Left kidney (tissue), 8 donors: ENCODE data around the gene GAGE12J. TPM values are rescaled to one million over a fixed set of nuclear protein-coding genes. Genes with fewer than 3 reads are reported as not detected.
A peak's percentile ranks its signal among the peaks of the same experiment; 100 is the strongest.
"Not testable (repeated sequence)": the region's sequence is repeated elsewhere in the genome, so short reads cannot be mapped to it uniquely, and the experiment has no call there.

Experiments used
- DNase-seq: peaks from one replicate; pipeline ENCODE4 v3.0.0-alpha.2; 2013
- long read RNA-seq, 8 donors: transcript quantifications; one replicate each; lab custom pipeline, GENCODE V29; 2026
- polyA plus RNA-seq: library from polyadenylated mRNA; unstranded; fragments of 120-200 nt; gene quantifications from one replicate; pipeline ENCODE4 v1.2.1, GENCODE V29; 2013; ENCODE audit not compliant: insufficient read length

The GAGE12J gene, protein sequence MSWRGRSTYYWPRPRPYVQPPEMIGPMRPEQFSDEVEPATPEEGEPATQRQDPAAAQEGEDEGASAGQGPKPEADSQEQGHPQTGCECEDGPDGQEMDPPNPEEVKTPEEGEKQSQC
- polyA plus RNA-seq = not detected
- long read RNA-seq, donor 1 = 0 reads
- long read RNA-seq, donor 2 = 0 reads
- long read RNA-seq, donor 3 = 0 reads
- long read RNA-seq, donor 4 = 0 reads
- long read RNA-seq, donor 5 = 0 reads
- long read RNA-seq, donor 6 = 0 reads
- long read RNA-seq, donor 7 = 0 reads
- long read RNA-seq, donor 8 = 0 reads

DNA sequence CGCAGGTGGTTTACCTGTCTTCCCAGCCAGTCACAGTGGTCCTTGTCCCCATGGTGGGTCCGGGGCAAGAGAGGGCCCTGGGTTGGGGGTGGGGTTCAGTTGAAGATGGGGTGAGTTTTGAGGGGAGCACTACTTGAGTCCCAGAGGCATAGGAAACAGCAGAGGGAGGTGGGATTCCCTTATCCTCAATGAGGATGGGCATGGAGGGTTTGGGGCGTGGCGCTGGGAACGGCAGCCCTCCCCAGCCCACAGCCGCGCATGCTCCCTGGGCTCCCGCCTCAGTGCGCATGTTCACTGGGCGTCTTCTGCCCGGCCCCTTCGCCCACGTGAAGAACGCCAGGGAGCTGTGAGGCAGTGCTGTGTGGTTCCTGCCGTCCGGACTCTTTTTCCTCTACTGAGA lies at the start of gene GAGE12J:
Gene GAGE12J (plus strand): TSS at position 301 of the 400 bp plus-strand sequence. CDS start 1,157 bp downstream, outside the sequence.
- not testable (repeated sequence) for DNase-seq

DNA sequence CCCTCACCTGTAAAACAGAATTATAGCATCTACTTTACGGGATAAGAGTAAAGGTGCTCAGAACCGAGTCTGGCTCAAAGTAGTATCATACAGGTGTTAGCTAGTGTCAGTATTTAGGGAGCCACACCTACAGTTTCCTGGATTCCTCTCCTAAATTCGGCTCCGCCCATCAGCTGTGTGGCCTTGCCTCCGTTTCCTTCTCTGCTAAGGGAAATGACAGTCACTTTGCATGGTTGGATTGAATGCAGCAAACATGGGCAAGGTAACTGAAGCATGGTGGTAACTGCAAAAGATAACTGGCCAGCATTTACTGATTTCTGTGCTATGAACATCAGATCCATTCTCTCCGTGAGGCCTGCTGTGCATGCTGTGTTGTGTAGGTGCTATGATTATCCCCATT lies 49.4 kb upstream of the GAGE12J start:
- DNase-seq = no peak

DNA sequence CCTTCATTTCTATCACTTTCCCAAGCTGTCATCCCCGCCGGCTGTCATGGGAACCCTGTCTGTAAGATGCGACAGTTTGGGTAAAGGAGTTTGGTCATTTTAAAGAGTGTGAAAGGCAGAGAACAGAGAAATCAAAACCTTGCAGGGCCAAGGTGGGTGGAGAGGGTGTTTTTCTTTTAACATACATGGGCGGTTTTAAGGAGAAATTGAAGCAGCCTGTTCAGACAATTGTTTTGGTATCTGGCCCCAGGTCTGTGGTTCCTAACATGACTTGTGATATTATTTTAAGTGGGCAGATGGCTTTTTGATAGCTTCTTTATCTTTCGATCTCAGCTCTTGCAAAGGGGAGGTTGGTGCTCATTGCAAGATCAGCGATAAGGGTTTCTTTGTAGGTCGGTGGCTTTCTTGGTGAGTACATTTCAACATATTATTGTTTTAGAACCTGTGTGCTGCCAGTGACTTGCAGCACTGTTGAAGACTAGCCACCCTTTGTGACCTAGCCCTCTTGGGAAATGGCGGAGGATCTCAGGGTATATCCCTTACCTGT lies 48.6 kb upstream of the GAGE12J start:
- no peak for DNase-seq

DNA sequence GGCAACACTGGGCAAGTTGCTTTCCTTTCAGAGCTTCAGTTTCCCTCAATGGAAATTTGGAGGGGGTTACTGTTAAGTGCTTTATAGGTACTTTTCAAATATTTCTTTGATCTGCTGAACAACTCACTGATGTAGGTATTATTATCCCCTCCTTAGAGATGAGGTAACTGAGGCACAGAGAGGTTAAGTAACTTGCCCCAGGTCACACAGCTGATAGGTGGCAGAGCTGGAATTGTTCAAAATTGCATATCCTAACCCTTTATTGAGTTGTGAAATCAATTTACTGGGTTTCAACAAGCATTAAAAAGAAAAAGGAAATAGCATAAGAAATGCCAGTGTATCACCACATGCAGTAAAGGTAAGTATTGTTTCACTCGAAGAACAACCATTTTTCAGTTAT lies 45.6 kb upstream of the GAGE12J start:
- DNase-seq = no peak

DNA sequence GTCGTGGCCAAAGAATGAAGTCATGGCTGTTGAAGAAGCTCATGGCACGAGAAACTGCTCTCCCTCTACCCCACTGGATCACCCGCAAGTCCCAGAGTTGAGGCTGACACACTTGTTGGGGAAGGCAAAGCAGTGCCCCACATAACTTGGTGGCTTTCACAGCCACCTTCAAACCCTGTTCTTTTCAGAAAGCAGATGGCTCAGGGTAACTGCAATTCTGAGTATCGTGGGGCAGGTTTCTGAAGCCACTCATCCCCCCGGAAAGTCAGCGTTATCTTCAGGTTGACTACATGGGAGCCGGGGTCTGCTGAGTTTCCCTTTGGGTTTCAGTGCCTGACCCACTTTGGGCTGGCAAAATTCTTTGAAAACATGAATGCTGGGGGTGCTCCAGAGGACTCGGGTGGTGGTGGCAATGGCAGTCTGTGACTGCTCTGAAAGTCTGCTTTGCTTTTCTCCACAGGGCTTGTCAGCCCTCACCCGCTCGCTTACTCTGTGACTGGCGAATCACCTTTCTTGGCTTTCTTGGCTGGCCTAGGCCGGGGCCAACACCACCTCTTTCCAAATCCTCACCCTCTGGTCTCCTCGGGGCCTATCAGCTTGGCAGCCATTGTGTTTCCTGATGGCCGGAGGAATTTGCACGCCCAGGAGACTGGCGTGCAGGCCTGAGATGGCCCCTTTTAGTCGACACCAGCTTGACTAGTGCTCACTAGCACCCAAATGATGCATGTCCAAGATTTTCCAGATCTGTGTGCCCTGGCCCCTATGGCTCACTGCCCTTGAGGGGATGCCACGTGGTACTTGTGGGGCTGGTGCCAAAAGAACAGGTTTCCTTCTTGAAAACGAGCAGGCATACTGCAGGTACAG lies 44.9 kb upstream of the GAGE12J start:
- DNase-seq = no peak

DNA sequence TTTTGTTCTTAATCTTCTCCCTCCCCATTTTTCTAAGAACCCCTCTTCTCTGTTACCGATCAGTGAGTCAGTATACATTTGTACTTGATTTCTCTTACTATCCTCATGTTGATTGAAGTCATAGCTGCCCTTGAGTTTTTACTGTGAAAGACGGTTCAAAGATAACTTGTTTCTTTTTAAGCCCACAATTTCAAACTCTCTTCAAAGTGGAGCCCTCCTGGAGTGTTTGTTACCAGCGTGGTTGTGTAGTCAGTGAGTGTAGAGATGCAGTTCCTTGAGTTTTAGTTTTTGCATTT lies 44.4 kb upstream of the GAGE12J start:
- DNase-seq = no peak

DNA sequence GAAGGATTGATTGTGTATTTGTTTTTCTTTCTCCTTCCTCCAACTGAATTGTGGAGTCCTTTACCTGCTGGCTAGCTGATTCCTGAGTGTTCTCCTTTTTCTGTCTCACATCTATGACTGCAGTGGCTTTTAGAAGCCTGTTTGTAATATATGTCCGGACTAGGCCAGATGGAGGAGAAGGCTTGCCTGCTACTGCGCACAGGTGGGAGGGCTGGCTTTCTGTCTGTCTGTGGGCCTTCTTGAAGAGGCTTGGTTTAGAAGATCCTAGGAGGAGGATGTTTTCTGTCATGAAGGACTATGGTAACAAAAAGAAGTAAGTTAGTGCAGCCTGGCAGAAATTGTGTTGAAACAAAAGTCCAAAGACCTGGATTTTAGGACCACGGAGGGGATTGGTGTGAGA lies 43.8 kb upstream of the GAGE12J start:
- no peak for DNase-seq

DNA sequence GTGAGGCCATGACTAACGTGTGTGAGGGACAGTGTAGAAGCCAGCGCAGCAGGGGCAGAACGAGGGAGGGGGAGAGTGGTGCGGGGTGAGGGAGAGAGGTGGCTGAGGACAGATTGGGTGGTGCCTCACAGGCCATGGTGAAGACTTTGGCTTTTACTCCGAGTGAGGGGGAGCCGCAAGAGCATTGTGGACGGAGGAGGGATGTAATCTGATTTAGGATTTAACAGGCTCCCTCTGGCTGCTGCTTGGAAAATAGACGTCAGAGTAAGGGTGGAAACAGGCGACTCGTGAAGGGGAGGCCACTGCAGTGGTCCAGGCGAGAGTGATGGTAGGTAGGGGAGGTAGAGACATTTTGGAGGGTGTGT lies 39.2 kb upstream of the GAGE12J start:
- DNase-seq = peak; percentile 33

DNA sequence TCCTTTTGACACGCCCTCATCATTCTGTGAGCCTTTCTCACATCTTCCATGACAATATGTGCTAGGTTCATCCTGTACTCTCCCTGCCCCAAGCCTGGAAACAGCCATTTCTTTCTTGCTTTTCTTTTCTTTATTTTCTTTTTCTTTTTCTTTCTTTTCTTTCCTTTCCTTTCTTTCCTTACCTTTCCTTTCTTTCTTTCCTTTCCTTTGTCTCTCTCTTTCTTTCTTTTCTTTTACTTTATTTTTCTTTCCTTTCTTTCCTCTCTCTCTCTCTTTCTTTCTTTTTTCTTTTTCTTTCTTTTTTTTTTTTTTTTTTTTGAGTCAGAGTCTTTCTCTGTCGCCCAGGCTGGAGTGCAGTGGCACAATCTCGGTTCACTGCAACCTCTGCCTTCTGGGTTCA lies 37.6 kb upstream of the GAGE12J start:
- no peak for DNase-seq

DNA sequence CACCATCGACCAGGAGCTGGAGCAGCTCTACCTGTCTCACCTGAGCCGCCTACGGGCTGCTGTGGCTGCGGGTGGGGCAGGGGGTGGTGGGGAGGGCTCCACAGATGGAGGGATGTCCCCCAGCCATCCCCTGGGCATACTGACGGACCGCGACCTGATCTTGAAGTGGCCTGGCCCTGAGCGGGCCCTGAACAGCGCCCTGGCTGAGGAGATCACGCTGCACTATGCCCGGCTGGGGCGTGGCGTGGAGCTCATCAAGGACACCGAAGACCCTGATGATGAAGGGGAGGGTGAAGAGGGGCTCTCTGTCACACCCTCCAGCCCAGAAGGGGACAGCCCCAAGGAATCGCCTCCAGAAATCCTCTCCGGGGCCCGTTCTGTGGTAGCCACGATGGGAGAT lies 35.7 kb upstream of the GAGE12J start:
- no peak for DNase-seq

DNA sequence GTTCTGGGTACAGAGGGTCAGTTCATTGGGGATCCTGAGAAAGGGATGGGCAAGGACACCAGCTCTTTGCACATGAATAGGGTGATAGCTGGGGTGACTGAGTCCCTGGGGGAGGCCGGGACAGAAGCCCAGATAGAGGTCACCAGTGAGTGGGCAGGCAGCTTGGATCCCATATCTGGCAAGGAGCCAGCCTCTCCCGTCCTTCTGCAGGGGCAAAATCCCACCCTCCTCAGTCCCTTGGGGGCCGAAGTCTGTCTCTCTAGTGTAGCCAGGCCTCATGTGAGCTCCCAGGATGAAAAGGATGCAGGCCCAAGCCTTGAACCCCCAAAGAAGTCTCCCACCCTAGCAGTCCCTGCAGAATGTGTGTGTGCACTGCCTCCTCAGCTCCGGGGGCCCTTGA lies 35.3 kb upstream of the GAGE12J start:
- DNase-seq = no peak

DNA sequence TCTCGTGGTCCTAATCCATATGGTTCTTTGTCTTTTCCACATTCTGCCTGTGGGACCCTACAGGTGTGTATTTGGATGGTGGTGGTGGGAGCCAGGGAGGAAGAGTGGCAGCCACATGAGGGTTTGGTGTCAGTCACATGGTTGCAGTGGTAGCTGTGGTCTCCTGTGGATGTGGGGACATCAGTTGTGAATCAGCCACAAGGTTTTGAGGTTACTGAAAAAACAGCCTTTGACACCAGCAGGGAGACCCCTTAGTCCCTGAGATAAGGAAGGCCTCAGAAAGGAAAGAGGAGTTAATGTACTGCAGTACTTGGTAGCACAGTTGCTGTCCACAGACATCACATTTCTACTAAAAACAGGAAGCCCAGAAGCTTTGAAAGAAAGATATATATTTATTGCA lies 34.2 kb upstream of the GAGE12J start:
- no peak for DNase-seq

DNA sequence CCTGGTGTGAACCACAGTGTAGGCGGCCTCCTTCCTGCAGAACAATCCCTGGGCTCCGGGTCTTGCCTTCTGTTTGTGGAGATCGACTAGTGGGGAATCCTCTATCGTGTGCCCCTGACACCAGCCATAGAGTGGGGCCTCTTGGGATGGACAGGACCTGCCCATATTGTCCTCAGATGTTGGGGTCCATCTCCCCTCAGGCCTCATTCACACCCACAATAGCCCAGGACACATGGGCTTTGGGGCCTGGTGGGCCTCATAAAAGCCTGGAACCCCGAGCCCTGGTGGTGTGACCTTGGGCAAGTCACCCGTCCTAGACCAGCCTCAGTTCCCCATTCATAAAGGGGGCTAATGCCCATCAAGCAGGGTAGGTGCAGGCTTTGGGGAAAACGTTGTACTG lies 31.6 kb upstream of the GAGE12J start:
- DNase-seq = no peak

DNA sequence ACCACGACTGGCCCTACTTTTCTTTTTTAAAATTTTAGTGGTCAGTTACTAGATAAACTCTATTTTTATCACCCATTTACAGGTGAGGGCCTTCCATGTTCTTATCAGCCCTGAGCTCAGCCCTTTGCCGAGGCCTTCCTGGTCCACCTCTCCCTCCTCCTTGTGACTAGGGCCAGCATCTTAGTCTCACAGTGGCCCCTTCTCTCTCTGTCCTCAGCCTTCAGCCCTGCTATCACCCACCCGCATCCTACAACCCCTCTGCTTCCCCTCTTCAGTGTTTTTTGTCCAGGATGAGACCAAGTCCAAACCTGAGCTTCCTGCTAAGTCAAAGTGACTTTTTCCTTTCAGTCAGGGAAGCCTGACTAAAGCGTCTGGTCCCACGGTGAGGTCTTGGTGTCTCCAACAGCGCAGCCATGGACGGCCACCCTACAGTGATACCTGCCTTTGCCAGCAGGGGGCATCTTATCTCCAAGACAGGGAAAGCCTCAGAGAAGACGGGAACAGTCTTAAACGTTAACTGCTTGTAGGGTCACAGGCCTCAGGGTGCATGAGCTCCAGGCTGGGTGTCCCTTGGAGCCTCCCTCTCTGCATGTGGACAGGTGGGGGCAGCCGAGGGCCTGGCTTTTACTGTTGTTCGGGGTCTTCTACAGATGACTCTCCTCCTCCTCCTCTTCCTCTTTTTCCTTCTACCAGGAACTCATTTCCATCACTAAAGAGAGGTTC lies 30.1 kb upstream of the GAGE12J start:
- peak; percentile 55 for DNase-seq

DNA sequence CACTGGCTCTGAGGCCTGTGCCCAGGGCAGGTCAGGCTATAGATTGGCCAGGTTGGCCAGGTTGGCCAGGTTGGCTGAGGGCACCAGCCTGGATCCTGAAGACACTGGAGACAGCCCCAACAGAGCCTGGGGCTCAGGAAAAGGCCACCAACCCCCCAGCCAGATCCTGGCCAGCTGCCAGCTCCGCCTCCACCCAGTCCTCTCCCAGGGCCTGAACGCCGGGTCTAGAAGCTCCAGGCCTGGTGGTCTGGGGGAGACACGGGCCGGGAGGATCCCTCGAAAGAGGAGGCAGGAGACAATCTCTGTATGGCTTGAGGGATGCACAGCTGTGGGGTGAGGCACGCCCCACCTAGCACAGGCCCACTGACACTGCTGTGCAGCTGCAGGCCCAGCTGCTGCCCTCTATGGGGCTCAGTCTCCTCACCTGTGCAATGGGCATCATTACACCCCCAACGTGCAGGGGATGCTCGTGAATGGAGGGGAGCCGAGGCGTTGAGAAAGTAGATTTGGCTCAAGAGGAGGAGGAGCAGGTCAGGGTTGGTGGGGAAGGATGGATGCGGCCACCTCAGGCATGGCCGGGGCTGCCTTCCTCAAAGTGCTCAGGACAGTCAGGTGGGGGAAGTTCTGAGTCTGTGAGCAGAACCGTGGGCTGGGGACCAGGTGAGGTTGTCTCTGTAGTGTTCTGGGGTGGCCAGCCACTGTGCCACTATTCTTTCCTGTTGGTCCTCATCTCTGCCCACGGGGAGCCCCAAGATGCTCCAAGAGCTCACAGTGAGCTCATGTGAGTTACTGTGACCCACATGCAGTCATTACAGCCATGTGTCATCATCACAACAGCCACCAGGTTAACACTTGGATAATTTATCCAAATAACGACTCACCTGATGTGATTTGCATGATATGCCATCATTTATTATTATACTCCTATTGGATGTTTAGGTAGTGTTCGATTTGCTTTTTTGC lies 29.2 kb upstream of the GAGE12J start:
- no peak for DNase-seq

DNA sequence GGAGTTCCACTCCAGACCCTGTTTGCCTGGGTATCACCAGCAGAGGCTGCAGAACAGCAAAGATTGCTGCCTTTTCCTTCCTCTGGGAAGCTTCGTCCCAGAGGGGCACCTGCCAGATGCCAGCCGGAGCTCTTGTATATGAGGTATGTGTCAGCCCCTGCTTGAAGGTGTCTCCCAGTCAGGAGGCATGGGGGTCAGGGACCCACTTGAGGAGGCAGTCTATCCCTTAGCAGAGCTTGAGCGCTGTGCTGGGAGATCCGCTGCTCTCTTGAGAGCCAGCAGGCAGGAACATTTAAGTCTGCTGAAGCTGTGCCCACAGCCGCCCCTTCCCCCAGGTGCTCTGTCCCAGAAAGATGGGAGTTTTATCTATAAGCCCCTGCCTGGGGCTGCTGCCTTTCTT lies 22.5 kb upstream of the GAGE12J start:
- not testable (repeated sequence) for DNase-seq

DNA sequence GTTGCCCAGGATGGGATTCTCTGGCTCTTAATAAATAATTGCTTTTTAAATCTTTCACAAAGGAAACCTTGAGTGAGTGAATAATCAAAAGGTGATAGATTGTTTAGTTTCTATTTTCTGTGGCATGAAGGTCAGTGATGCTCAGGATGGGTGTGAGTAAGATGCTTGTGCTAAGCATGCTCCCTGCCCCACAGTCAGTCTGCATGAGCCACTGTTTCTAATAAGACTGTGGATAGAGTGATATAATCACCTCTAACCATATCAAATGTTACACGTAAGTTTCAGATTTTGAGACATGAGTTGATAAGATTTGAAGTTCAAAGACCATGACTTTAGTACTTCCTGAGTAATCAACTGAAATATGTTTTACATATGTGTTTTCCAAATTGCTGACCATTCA lies 21.1 kb upstream of the GAGE12J start:
- no peak for DNase-seq

DNA sequence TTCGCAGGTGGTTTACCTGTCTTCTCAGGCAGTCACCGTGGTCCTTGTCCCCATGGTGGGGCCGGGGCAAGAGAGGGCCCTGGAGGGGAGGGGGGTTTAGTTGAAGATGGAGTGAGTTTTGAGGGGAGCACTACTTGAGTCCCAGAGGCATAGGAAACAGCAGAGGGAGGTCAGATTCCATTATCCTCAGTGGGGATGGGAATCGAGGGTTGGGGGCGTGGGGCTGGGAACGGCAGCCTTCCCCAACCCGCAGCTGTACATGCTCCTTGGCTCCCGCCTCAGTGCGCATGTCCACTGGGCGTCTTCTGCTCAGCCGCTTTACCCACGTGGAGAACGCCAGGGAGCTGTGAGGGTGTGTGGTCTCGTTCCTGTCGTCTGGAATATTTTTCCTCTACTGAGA lies 18.5 kb upstream of the GAGE12J start, which contains the start of gene GAGE10:
Gene GAGE10 (plus strand): TSS at position 301 of the 400 bp plus-strand sequence. CDS start 1,214 bp downstream, outside the sequence.
- no peak for DNase-seq

DNA sequence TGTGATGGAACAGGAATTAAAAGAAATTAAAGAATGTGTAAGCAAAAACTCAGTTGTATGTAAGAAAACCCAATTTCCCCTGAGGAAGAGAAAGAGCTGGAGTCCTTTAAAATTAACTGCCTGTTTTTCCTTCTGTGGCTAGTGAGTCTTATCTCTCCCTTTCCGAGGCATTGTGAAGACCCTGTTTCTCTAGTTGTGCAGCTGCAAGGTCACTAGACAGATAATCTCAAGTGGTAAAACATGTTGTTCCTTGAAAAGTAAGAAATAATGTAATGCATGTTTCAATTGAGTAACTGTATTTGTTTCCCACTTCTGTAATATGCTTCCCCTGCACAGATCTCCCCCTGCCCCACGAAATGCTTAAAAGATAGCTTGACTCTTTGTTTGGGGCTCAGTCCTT lies 14.1 kb upstream of the GAGE12J start:
- DNase-seq = not testable (repeated sequence)

DNA sequence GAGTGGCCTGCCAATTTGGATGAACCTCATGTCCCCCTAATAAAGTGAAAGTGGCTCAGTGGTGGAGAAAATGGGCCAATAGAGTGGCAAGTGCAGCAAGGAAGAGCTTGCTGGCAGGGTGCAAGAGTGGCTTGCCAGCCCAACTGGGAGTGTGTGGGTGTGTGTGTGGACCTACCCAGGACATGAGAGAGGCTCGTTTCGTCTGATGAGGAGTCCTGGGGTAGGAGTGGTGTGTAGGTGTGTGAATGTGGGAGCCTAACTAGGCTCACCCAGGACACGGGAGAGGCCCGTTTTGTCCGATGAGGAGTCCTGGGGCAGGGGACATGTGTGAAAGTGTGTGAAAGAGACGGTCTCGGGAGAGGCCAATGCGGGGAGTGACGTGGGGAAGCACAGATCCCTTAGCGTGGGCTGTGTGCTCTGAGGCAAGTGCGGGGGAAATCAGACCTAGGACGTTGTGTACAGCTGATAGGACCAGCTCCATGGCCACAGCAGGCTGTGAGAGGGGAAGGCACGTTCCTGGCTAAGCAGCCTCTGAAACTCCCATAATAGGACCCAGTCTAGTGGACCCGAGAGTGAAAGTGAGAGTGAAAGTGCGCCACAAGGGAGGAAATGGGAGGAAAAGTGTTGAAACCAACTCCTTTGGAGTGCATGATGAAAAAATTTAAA lies 13.1 kb upstream of the GAGE12J start:
- DNase-seq = no peak
